Erythroblast (primary cell): Measurements from ENCODE around the gene PRM3.

Experiments
- GATA1 ChIP-seq: IDR thresholded peaks from 2 replicates; pipeline ENCODE4 v1.6.1; 2011; ENCODE audit warnings: low read depth, mild to moderate bottlenecking, control low read depth, low read length, moderate library complexity
- POLR2A ChIP-seq: IDR thresholded peaks from 2 replicates; pipeline ENCODE4 v1.6.1; 2011; ENCODE audit warnings: mild to moderate bottlenecking, low read length

- TF ChIP-seq POLR2A (no peak), GATA1 (no peak)
These were observed 46.7 kb upstream of the PRM3 start for GRCh38 chr16:11320170-11320569.
